ENCODE data around the gene MED10.

MED10 gene

DNA sequence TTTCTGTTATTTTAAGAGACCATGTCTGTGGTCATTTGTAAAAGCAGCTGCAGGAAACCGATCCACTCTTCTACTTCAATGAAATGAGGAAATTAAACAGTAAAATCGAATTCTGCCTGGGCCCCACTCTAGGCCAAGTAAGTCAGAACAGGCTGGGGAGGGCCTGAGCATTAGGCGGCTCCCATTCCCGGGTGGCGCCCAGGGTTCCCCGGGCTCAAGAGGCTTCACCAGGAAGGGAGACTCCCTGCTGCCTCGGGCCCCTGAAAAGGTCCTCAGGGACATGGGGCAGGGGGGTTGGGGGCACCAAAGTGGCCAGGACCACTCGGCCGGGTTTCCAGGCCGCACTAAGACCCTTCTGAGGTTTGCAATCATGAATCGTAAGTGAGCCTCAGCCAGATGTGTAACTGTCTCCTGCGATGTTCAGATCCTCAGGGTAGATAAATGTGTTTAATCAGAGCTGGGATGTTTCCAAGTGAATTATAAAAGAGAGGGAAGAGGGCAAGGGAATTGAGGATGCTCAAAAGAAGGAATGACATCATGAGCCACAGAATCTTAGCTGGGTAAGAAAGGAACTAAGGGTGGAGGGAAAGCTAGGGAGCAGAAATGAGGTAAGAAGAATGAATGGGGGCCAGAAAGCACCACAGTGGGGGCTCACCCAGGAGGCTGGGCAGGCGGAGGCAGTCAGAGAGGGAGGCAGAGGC is 24.6 kb downstream of the MED10 start:
- Histone ChIP-seq H3K4me3 (no peak overlapping the region), H3K9me3 (ENCODE audit: low read depth, low read length) (no peaks in the 10 kb centered on the region), H3K36me3 (ENCODE audit: insufficient read depth, low read length) (no peaks in the 10 kb centered on the region), H3K27ac (no peak overlapping the region), H3K9ac (ENCODE audit: insufficient read length) (no peak overlapping the region)
- no peak for DNase-seq (ENCODE audit: low read depth, low spot score)
- TF ChIP-seq POLR2AphosphoS5 (IDR thresholded peaks at IDR 0.05; ENCODE audit: borderline replicate concordance, low read depth, low read length) (no peak), EZH2 (IDR thresholded peaks at IDR 0.05) (no peak), FOXP2 (optimal IDR thresholded peaks at IDR 0.05; ENCODE audit: control extremely low read depth, extremely low read length, insufficient read depth) (no peak)

DNA sequence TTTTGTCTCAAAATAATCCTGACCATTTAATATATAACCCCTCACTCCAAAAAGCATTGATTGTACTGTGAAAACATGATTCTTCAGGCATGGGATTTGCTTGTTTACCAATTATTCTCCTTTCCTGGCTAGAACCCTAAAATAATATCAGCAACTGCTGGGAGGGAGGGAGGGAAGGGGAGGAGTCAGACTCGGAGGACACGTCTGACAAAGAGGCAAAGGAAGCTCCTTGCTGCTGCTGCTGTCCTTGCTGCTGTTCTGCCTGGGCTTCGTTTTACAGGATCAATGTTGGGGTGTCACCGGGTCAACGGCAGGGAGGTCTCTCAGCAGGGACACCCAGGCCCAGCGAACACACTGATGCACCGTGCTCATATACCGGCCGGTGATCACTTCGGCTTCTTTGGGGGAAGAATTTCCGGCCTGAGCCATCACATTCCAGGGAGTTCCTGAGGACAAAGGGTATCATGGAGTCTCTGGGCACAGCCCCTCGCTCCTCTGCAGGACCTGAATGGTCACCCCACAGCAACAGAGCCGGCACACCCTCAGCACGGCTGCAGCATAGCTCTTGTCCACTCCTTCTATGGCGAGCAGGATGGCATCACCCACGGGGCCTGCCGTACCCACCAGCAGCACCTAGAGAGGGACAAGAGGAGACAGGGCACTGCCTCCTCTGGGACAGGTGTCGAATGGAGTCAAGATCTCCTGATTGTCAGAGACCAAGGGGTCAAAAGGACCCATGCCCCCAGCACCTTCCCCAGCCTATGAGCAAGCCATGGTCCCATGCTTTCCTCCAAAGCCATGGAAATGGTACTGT is 27.9 kb downstream of the MED10 start:
- H3K27ac ChIP-seq, result no peak overlapping the region
- no peak for DNase-seq (ENCODE audit: low read depth, low spot score)
- TF ChIP-seq FOXP2 (optimal IDR thresholded peaks at IDR 0.05; ENCODE audit: control extremely low read depth, extremely low read length, insufficient read depth), result no peak
- no peak for TF ChIP-seq EZH2 (IDR thresholded peaks at IDR 0.05)
- no peak for TF ChIP-seq POLR2AphosphoS5 (IDR thresholded peaks at IDR 0.05; ENCODE audit: borderline replicate concordance, low read depth, low read length)

DNA sequence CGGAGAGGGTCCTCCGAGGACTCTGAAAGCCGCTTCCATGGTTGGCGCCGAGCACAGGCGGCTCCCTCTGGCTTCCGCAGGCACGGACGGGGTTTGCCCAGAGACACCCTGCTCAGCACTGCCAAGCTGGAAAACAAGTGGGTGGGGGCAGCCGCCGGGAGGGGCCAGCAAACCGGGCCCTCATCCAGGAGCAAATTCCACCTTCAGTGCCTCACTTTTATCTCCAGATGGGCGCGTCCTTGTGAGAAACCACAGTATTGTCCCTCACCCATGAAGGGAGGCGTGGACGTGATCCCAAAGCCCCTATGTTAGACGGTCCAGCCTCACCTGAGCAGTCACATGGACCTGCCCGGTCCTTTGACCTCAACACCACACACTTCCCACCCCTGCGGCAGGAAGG is 29.0 kb downstream of the MED10 start:
- no peak overlapping the region for H3K4me3 ChIP-seq
- no peak overlapping the region for H3K9ac ChIP-seq (ENCODE audit: insufficient read length)
- DNase-seq (ENCODE audit: low read depth, low spot score), result no peak
- H3K9me3 ChIP-seq (ENCODE audit: low read depth, low read length), result no peaks in the 10 kb centered on the region
- H3K27ac ChIP-seq, result no peak overlapping the region
- no peaks in the 10 kb centered on the region for H3K36me3 ChIP-seq (ENCODE audit: insufficient read depth, low read length)
- TF ChIP-seq FOXP2 (optimal IDR thresholded peaks at IDR 0.05; ENCODE audit: control extremely low read depth, extremely low read length, insufficient read depth) (no peak), POLR2AphosphoS5 (IDR thresholded peaks at IDR 0.05; ENCODE audit: borderline replicate concordance, low read depth, low read length) (no peak), EZH2 (IDR thresholded peaks at IDR 0.05) (no peak)

More for the DNA sequence above, 27.9 kb downstream of the MED10 start:
- Histone ChIP-seq H3K9me3 (ENCODE audit: low read depth, low read length) (no peaks in the 10 kb centered on the region), H3K36me3 (ENCODE audit: insufficient read depth, low read length) (no peaks in the 10 kb centered on the region), H3K4me3 (no peak overlapping the region), H3K9ac (ENCODE audit: insufficient read length) (no peak overlapping the region)

DNA sequence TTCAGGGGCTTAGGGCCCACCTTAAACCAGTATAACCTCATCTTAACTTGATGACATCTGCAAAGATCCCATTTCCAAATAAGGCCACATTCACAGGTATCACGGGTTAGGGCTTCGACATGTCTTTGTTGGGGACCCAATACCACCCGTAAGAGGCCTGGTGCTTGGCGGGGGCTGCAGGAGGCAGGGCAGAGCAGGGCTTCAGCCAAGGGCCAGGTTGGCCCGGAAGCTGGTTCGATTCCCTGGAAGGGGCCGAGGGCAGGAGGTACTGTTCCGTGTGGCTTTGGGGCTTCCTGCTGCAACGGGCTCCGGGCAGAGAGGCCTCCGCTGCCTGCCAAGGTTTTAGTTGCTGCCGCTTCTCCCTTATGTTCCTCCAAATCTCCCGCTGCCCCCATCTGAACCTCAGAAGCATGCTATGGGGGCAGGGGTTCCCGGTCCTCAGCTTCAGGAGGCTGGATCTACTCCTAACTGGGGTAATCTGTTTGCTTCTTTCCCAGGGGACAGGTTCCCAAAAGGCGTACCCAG is 29.8 kb downstream of the MED10 start:
- Histone ChIP-seq H3K9me3 (ENCODE audit: low read depth, low read length) (no peaks in the 10 kb centered on the region), H3K9ac (ENCODE audit: insufficient read length) (no peak overlapping the region), H3K36me3 (ENCODE audit: insufficient read depth, low read length) (no peaks in the 10 kb centered on the region), H3K27ac (no peak overlapping the region), H3K4me3 (no peak overlapping the region)
- TF ChIP-seq POLR2AphosphoS5 (IDR thresholded peaks at IDR 0.05; ENCODE audit: borderline replicate concordance, low read depth, low read length) (no peak), EZH2 (IDR thresholded peaks at IDR 0.05) (no peak), FOXP2 (optimal IDR thresholded peaks at IDR 0.05; ENCODE audit: control extremely low read depth, extremely low read length, insufficient read depth) (no peak)
- no peak for DNase-seq (ENCODE audit: low read depth, low spot score)

DNA sequence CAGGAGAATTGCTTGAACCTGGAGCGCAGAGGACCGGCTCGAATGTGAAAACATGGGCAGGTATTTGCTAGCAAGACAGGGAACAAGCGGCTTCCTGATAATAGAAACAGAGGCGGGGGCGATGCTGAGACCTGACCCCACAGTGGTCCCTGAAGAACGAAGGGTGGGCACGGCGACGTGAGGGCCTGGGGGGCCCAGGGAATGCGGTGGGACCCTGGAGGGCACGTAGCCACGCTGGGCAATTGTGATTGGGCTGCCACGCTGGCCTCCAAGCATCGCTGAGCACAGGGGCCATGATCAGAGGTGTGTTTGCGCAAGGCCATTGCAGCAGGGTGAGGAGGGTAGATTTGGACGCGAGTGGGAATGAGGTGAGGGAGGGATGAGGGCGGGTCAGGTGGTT is 30.7 kb downstream of the MED10 start:
- TF ChIP-seq FOXP2 (optimal IDR thresholded peaks at IDR 0.05; ENCODE audit: control extremely low read depth, extremely low read length, insufficient read depth) (no peak), EZH2 (IDR thresholded peaks at IDR 0.05) (no peak), POLR2AphosphoS5 (IDR thresholded peaks at IDR 0.05; ENCODE audit: borderline replicate concordance, low read depth, low read length) (no peak)

DNA sequence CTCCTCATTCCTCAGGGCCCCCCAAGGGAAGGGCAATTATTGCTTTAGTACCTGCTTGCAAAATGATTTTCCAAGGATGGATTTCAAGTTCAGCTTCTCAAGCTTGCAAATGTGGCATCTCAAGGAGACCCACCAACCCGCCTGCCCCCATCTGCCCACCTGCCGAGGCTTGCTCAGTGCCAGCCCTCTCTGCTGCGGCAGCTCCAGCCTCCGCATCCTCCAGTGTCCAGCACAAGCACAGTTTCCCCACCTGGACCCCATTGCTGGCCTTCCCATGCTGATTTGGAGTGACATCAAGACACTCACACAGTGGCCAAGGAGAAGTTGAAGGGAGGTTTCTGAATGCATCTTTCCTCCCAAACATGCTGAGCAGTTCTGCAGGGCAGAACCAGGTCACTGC is 31.2 kb downstream of the MED10 start:
- no peak overlapping the region for H3K9ac ChIP-seq (ENCODE audit: insufficient read length)
- no peaks in the 10 kb centered on the region for H3K36me3 ChIP-seq (ENCODE audit: insufficient read depth, low read length)
- no peaks in the 10 kb centered on the region for H3K9me3 ChIP-seq (ENCODE audit: low read depth, low read length)
- no peak overlapping the region for H3K27ac ChIP-seq
- TF ChIP-seq EZH2 (IDR thresholded peaks at IDR 0.05), result no peak
- no peak for TF ChIP-seq POLR2AphosphoS5 (IDR thresholded peaks at IDR 0.05; ENCODE audit: borderline replicate concordance, low read depth, low read length)
- TF ChIP-seq FOXP2 (optimal IDR thresholded peaks at IDR 0.05; ENCODE audit: control extremely low read depth, extremely low read length, insufficient read depth), result no peak
- no peak for DNase-seq (ENCODE audit: low read depth, low spot score)
- no peak overlapping the region for H3K4me3 ChIP-seq

More for the DNA sequence above, 30.7 kb downstream of the MED10 start:
- Histone ChIP-seq H3K4me3 (no peak overlapping the region), H3K27ac (no peak overlapping the region), H3K9ac (ENCODE audit: insufficient read length) (no peak overlapping the region), H3K36me3 (ENCODE audit: insufficient read depth, low read length) (no peaks in the 10 kb centered on the region), H3K9me3 (ENCODE audit: low read depth, low read length) (no peaks in the 10 kb centered on the region)
- DNase-seq (ENCODE audit: low read depth, low spot score), result no peak

DNA sequence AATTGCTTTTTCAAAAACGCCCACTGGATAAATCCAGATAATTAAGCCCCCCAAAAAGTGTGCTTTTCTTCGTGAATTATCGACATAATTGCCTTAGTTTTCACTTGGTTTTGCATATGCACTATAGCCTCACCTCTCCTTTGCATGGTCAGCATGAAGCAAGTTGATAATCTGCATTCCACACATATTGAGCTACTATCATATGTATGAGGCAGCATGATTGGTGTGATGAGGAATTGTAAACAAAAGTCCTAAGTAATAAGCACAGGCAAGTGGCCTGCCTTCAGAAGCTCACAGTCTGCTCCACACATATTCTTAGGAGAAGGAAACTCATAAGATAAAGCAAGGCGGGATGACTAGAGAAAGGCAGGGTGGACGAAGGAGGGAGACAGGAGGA is 33.8 kb downstream of the MED10 start:
- no peaks in the 10 kb centered on the region for H3K9me3 ChIP-seq (ENCODE audit: low read depth, low read length)
- no peak overlapping the region for H3K9ac ChIP-seq (ENCODE audit: insufficient read length)
- DNase-seq (ENCODE audit: low read depth, low spot score), result no peak
- H3K36me3 ChIP-seq (ENCODE audit: insufficient read depth, low read length), result no peaks in the 10 kb centered on the region
- H3K27ac ChIP-seq, result no peak overlapping the region
- TF ChIP-seq POLR2AphosphoS5 (IDR thresholded peaks at IDR 0.05; ENCODE audit: borderline replicate concordance, low read depth, low read length), result no peak
- no peak for TF ChIP-seq EZH2 (IDR thresholded peaks at IDR 0.05)
- no peak for TF ChIP-seq FOXP2 (optimal IDR thresholded peaks at IDR 0.05; ENCODE audit: control extremely low read depth, extremely low read length, insufficient read depth)
- no peak overlapping the region for H3K4me3 ChIP-seq

DNA sequence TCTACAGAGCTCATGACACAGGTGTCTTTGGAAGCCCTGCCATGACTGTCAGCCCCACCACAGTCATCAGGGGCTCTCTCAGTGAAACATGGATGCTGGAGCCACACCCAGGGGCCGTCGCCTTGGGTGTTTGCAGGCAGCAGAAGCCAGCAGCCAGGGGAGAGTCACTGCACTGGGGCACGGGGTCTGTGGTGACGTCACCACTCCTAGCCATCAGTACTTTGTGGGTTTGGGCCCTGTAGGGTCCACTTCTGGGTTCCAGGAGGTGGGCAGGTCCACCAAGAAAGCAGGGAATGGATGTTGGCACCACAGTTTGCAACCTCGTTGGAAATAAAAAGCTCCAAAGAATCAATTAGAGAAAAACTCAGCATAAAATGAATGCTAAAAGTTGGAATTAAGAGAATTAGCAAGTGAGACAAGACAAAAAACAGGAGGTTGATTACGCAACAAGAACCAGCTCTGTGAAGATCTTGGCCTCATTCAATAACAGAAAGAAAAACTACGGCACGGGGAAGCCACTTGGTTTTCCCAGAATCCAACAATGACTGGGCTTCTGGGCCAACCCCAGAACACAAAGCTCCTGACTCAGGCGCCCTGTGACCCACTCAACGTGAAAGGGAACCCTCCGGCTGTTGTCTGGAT is 34.3 kb downstream of the MED10 start:
- Histone ChIP-seq H3K9ac (ENCODE audit: insufficient read length) (no peak overlapping the region), H3K36me3 (ENCODE audit: insufficient read depth, low read length) (no peaks in the 10 kb centered on the region), H3K4me3 (no peak overlapping the region), H3K9me3 (ENCODE audit: low read depth, low read length) (no peaks in the 10 kb centered on the region), H3K27ac (no peak overlapping the region)
- TF ChIP-seq FOXP2 (optimal IDR thresholded peaks at IDR 0.05; ENCODE audit: control extremely low read depth, extremely low read length, insufficient read depth), result no peak
- TF ChIP-seq POLR2AphosphoS5 (IDR thresholded peaks at IDR 0.05; ENCODE audit: borderline replicate concordance, low read depth, low read length), result no peak
- TF ChIP-seq EZH2 (IDR thresholded peaks at IDR 0.05), result no peak
- DNase-seq (ENCODE audit: low read depth, low spot score), result no peak

All from SK-N-MC (cell line).